GM12872 (cell line): Measurements from ENCODE around the gene ASS1.

Experiments
- CTCF ChIP-seq: IDR thresholded peaks from 3 replicates; pipeline ENCODE4 v1.5.1; 2011; ENCODE audit warnings: low read depth, mild to moderate bottlenecking, low read length, moderate library complexity; ENCODE audit not compliant: insufficient read depth

Gene ASS1

GRCh38 chr9:130427326-130427725, 17.4 kb upstream of the ASS1 start:
- no peak for TF ChIP-seq CTCF

- no peak for TF ChIP-seq CTCF
These were observed 16.6 kb upstream of the ASS1 start for GRCh38 chr9:130428086-130428665.

- no peak for TF ChIP-seq CTCF
These were observed 15.4 kb upstream of the ASS1 start for GRCh38 chr9:130429381-130429780.

GRCh38 chr9:130429831-130430230, 14.9 kb upstream of the ASS1 start:
- TF ChIP-seq CTCF = no peak

GRCh38 chr9:130430232-130430631, 14.5 kb upstream of the ASS1 start:
- TF ChIP-seq CTCF = no peak

GRCh38 chr9:130430734-130431535, 13.8 kb upstream of the ASS1 start:
- no peak for TF ChIP-seq CTCF

- no peak for TF ChIP-seq CTCF
These were observed 13.0 kb upstream of the ASS1 start for GRCh38 chr9:130431536-130432303.
